ENCODE data around the gene CDH4.

CDH4 gene

DNA sequence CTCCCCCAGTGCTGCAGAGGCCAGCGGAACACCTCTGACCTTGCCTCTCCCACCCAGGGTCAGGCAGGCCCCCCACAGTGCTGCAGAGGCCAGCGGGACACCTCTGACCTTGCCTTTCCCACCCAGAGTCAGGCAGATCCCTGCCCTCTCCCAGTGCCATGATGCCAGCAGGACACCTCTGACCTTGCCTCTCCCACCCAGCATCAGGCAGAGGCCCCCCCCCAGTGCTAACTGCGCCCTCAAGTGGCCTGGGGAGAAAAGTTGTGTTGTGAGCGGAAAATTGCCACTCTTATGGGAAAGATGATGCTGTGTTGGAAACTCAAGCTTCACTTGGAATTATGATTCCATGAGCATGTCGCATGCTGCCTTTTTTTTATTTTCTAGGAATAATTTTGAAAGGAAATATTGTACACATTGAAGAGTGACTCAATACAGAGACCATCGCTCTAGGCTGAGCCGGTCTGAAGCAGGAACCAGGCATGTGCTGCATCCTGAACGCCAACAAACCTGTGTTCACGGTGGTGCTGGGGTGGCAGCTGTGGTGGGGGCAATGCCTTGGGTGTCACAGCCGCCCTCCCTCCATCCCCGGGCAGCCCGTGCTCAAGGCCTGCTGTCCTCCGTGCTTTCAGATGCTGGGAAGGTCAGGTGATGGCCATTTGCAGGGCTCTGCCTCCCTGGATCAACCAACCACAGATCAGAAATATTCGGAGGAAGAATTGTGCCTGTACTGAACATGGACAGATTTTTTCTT, 98.6 kb downstream of the CDH4 start:
- Histone ChIP-seq H3F3A (ENCODE audit: insufficient read depth) (no peaks in the 10 kb centered on the region), H3K9me2 (replicated peaks; ENCODE audit: insufficient read depth, low read length) (no peaks in the 10 kb centered on the region), H2AFZ (ENCODE audit: low read depth, low read length, severe bottlenecking) (no peak overlapping the region), H3K9me3 (ENCODE audit: insufficient read depth, low read length) (no peaks in the 10 kb centered on the region), H3K79me2 (ENCODE audit: insufficient read depth, low read length) (no peaks in the 10 kb centered on the region), H3K27ac (ENCODE audit: low read depth, low read length) (no peak overlapping the region), H3K4me2 (ENCODE audit: low read depth, low read length, poor library complexity, severe bottlenecking) (no peak overlapping the region), H3K27me3 (ENCODE audit: low read length) (peaks cover 3% of the 10 kb centered on the region; the same call in 1 of the 2 replicates), H3K36me3 (ENCODE audit: low read length) (no peaks in the 10 kb centered on the region), H3K9ac (ENCODE audit: low read length) (no peak overlapping the region), H4K20me1 (ENCODE audit: low read depth, low read length) (no peaks in the 10 kb centered on the region), H3K4me3 (ENCODE audit: insufficient read depth, low read length, poor library complexity, severe bottlenecking) (no peak overlapping the region)
- TF ChIP-seq, protein P1, sequence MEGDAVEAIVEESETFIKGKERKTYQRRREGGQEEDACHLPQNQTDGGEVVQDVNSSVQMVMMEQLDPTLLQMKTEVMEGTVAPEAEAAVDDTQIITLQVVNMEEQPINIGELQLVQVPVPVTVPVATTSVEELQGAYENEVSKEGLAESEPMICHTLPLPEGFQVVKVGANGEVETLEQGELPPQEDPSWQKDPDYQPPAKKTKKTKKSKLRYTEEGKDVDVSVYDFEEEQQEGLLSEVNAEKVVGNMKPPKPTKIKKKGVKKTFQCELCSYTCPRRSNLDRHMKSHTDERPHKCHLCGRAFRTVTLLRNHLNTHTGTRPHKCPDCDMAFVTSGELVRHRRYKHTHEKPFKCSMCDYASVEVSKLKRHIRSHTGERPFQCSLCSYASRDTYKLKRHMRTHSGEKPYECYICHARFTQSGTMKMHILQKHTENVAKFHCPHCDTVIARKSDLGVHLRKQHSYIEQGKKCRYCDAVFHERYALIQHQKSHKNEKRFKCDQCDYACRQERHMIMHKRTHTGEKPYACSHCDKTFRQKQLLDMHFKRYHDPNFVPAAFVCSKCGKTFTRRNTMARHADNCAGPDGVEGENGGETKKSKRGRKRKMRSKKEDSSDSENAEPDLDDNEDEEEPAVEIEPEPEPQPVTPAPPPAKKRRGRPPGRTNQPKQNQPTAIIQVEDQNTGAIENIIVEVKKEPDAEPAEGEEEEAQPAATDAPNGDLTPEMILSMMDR (IDR thresholded peaks at IDR 0.05; ENCODE audit: insufficient read depth, low read length, poor library complexity, severe bottlenecking) = no peak
- TF ChIP-seq EZH2phosphoT487 (conservative IDR thresholded peaks at IDR 0.05; ENCODE audit: low read length) = no peak

DNA sequence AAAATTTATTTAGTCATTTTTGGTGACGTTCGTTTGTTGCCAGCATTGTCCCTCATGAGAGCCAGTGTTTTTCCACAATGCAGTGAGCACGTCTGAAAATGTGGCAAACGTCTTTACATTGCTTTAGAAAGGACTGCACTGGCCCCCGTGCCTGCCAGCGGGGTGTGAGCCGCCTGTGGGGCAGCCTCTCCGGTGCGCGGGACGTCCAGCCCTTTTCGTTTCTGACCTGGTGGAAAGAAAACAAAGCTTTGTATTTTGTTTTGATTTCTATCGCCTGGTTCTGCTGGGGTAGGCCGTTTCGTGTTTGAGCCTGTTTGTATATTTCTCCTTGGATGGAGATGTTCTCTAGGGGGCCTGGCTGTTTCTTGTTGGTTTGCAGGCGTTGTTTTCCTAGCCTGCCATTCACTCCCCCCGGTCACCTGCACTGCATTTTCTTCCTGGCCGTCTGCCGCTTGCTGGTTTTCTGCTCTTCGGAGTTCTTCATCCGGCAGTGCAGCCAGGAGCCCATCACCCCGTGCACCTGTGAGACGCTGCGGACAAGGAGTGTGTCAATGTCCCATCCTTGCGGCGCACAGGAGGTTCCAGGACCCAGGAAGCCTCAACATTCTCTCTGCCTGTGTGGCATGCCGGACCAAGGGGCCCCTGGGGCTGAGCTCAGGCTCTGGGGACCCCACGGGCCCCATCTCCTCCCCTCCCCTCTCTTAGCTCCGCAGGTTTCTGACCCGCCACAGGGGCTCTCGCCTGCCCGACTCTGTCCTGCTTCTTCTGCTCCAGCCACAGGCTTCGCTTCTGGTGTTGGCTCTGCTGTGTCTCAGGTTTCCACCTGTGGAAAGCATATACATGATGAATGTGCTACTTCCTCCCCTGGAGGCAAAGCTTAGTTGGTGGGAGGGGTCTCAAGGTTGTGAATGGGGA, 100.5 kb downstream of the CDH4 start:
- Histone ChIP-seq H3K27me3 (ENCODE audit: low read length) (peaks cover 3% of the 10 kb centered on the region; the same call in 1 of the 2 replicates), H3K9me2 (replicated peaks; ENCODE audit: insufficient read depth, low read length) (no peaks in the 10 kb centered on the region), H3K36me3 (ENCODE audit: low read length) (no peaks in the 10 kb centered on the region), H3K27ac (ENCODE audit: low read depth, low read length) (no peak overlapping the region), H3K9me3 (ENCODE audit: insufficient read depth, low read length) (no peaks in the 10 kb centered on the region), H3F3A (ENCODE audit: insufficient read depth) (no peaks in the 10 kb centered on the region), H2AFZ (ENCODE audit: low read depth, low read length, severe bottlenecking) (no peak overlapping the region), H3K9ac (ENCODE audit: low read length) (no peak overlapping the region), H3K79me2 (ENCODE audit: insufficient read depth, low read length) (no peaks in the 10 kb centered on the region), H3K4me2 (ENCODE audit: low read depth, low read length, poor library complexity, severe bottlenecking) (no peak overlapping the region), H4K20me1 (ENCODE audit: low read depth, low read length) (no peaks in the 10 kb centered on the region), H3K4me3 (ENCODE audit: insufficient read depth, low read length, poor library complexity, severe bottlenecking) (no peak overlapping the region)
- TF ChIP-seq, protein P1 (IDR thresholded peaks at IDR 0.05; ENCODE audit: insufficient read depth, low read length, poor library complexity, severe bottlenecking) = no peak
- TF ChIP-seq EZH2phosphoT487 (conservative IDR thresholded peaks at IDR 0.05; ENCODE audit: low read length) = no peak

DNA sequence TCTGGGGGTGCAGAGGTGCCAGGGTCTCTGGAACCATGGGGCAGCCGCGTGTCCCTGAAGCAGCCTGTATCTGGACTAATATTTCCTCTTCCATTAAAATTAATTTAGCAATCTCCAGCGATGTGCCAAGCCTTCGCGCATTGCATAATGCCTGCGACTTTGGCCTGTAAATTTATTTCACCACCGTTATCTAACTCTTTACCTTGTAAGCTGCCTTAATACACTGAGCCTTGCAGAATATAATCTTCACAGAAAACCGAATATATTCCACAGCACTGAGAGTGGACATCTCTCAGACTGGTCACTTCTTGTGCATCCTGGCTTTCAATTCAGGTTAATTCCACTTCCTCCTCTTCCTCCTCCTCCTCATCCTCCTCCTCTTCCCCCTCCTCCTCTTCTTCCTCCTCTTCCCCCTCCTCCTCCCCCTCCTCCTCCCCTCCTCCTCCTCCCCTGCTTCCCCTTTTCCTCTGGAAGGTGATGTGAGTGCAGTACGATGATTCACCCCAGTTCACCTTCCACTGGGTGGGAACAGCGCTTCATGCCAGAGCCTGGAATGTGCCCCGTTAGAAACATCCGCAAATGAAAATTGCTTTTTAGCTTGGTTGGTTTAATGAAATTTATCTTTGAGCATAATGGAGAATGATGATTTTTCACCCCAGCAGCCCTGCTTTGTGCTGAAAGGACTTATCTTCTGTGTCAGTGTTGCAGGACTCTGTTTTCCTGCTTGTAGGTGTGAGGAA, 101.4 kb downstream of the CDH4 start:
- TF ChIP-seq, protein P1 (IDR thresholded peaks at IDR 0.05; ENCODE audit: insufficient read depth, low read length, poor library complexity, severe bottlenecking) = no peak
- TF ChIP-seq EZH2phosphoT487 (conservative IDR thresholded peaks at IDR 0.05; ENCODE audit: low read length) = no peak
- no peak overlapping the region for H2AFZ ChIP-seq (ENCODE audit: low read depth, low read length, severe bottlenecking)

More for the DNA sequence above, 101.4 kb downstream of the CDH4 start:
- no peak overlapping the region for H3K4me2 ChIP-seq (ENCODE audit: low read depth, low read length, poor library complexity, severe bottlenecking)
- H3K4me3 ChIP-seq (ENCODE audit: insufficient read depth, low read length, poor library complexity, severe bottlenecking) = no peak overlapping the region
- H3K27me3 ChIP-seq (ENCODE audit: low read length) = peaks cover 3% of the 10 kb centered on the region; the same call in 1 of the 2 replicates
- H3K9me2 ChIP-seq (replicated peaks; ENCODE audit: insufficient read depth, low read length) = no peaks in the 10 kb centered on the region
- no peaks in the 10 kb centered on the region for H3K9me3 ChIP-seq (ENCODE audit: insufficient read depth, low read length)
- no peaks in the 10 kb centered on the region for H4K20me1 ChIP-seq (ENCODE audit: low read depth, low read length)
- no peaks in the 10 kb centered on the region for H3K36me3 ChIP-seq (ENCODE audit: low read length)
- no peak overlapping the region for H3K9ac ChIP-seq (ENCODE audit: low read length)
- no peaks in the 10 kb centered on the region for H3F3A ChIP-seq (ENCODE audit: insufficient read depth)
- H3K79me2 ChIP-seq (ENCODE audit: insufficient read depth, low read length) = no peaks in the 10 kb centered on the region
- H3K27ac ChIP-seq (ENCODE audit: low read depth, low read length) = no peak overlapping the region
